Fibroblast of lung (primary cell): ENCODE measurements around the gene ISYNA1. TPM values are rescaled to one million over a fixed set of nuclear protein-coding genes. Genes with fewer than 3 reads are reported as not detected.

Experiments used
- DNase-seq, 2 donors: peaks; one replicate each; pipeline versions ENCODE4 v3.0.0 to v3.0.0-alpha.2; 2010; ENCODE audit warnings: low read depth in 2 of 2
- H2AFZ ChIP-seq: 2 replicates; pipeline ENCODE4 v1.5.1; 2012; ENCODE audit warnings: low read length, control low read depth, inconsistent platforms
- H3K27ac ChIP-seq: 2 replicates; pipeline ENCODE4 v1.5.1; 2011; ENCODE audit warnings: low read length, control low read depth; ENCODE audit not compliant: insufficient read depth
- H3K27me3 ChIP-seq: 2 replicates; pipeline ENCODE4 v1.5.1; 2011; ENCODE audit warnings: mild to moderate bottlenecking, low read length; ENCODE audit not compliant: control insufficient read depth, insufficient read depth
- H3K36me3 ChIP-seq: 2 replicates; pipeline ENCODE4 v1.5.1; 2011; ENCODE audit warnings: low read length; ENCODE audit not compliant: control insufficient read depth, insufficient read depth
- H3K4me1 ChIP-seq: 2 replicates; pipeline ENCODE4 v1.5.1; 2011; ENCODE audit warnings: low read length; ENCODE audit not compliant: control insufficient read depth, insufficient read depth; ENCODE audit errors: extremely low read depth
- H3K4me2 ChIP-seq: 2 replicates; pipeline ENCODE4 v1.5.1; 2011; ENCODE audit warnings: low read length, control low read depth; ENCODE audit not compliant: insufficient read depth; ENCODE audit errors: extremely low read depth
- H3K4me3 ChIP-seq, 4 experiments: fragments of 200-600 bp in 1 of 4; sonication (generic) in 1 of 4; replicated peaks in 1 of 4; 2 replicates each; pipeline ENCODE4 v1.5.1; 2011 to 2016; ENCODE audit warnings: low read length in 4 of 4, low read depth in 3 of 4, mild to moderate bottlenecking in 3 of 4, control low read depth in 2 of 4, inconsistent platforms in 1 of 4, mixed read lengths in 1 of 4; ENCODE audit not compliant: insufficient read depth in 1 of 4; ENCODE audit errors: control extremely low read depth in 1 of 4
- H3K79me2 ChIP-seq: 2 replicates; pipeline ENCODE4 v1.5.1; 2012; ENCODE audit warnings: mild to moderate bottlenecking, low read length, inconsistent platforms; ENCODE audit not compliant: control insufficient read depth, insufficient read depth
- H3K9ac ChIP-seq: 2 replicates; pipeline ENCODE4 v1.5.1; 2011; ENCODE audit warnings: mild to moderate bottlenecking, low read length, control low read depth; ENCODE audit not compliant: insufficient read depth
- H3K9me3 ChIP-seq: 2 replicates; pipeline ENCODE4 v1.5.1; 2012; ENCODE audit warnings: low read depth, low read length; ENCODE audit not compliant: control insufficient read depth, insufficient read depth
- H4K20me1 ChIP-seq: 2 replicates; pipeline ENCODE4 v1.5.1; 2011; ENCODE audit warnings: low read length; ENCODE audit not compliant: control insufficient read depth, insufficient read depth; ENCODE audit errors: extremely low read depth
- EZH2 ChIP-seq: IDR thresholded peaks from 2 replicates; pipeline ENCODE4 v1.5.1; 2012; ENCODE audit warnings: low read length, control low read depth, mild to moderate bottlenecking; ENCODE audit errors: missing control alignments
- polyA plus RNA-seq, 2 donors: library from polyadenylated mRNA; depleted of rRNA in 1 of 2; stranded (reverse) in 1 of 2; unstranded in 1 of 2; fragments of >200 nt; gene quantifications; 2 replicates each; pipeline ENCODE4 v1.2.1, GENCODE V29; 2011 to 2012; ENCODE audit warnings: missing spikeins in 1 of 2
- total RNA-seq: library from RNA; depleted of rRNA; stranded (reverse); fragments of >200 nt; gene quantifications from 2 replicates; pipeline ENCODE4 v1.2.1, GENCODE V29; 2014
- TF ChIP-seq, protein P1 (sequence below), 2 donors: IDR thresholded peaks in 1 of 2; conservative IDR thresholded peaks in 1 of 2; 1 replicate in 1 of 2; 2 replicates in 1 of 2; pipeline ENCODE4 v1.5.1; 2011 to 2012; ENCODE audit warnings: low read length in 2 of 2, control low read depth in 1 of 2, inconsistent platforms in 1 of 2, low read depth in 1 of 2, mild to moderate bottlenecking in 1 of 2

ISYNA1 gene
- total and polyA plus RNA-seq, 2 donors (not counting 1 experiment from before 2014, with no cell fraction given): 10.3 to 25.6 TPM

- peaks cover 19% of the 10 kb centered on the region for H3K79me2 ChIP-seq
- peaks cover 30% of the 10 kb centered on the region for H3K4me1 ChIP-seq
- TF ChIP-seq, protein P1, sequence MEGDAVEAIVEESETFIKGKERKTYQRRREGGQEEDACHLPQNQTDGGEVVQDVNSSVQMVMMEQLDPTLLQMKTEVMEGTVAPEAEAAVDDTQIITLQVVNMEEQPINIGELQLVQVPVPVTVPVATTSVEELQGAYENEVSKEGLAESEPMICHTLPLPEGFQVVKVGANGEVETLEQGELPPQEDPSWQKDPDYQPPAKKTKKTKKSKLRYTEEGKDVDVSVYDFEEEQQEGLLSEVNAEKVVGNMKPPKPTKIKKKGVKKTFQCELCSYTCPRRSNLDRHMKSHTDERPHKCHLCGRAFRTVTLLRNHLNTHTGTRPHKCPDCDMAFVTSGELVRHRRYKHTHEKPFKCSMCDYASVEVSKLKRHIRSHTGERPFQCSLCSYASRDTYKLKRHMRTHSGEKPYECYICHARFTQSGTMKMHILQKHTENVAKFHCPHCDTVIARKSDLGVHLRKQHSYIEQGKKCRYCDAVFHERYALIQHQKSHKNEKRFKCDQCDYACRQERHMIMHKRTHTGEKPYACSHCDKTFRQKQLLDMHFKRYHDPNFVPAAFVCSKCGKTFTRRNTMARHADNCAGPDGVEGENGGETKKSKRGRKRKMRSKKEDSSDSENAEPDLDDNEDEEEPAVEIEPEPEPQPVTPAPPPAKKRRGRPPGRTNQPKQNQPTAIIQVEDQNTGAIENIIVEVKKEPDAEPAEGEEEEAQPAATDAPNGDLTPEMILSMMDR (conservative IDR thresholded peaks at IDR 0.05 in 1 of 2, IDR thresholded peaks at IDR 0.05 in 1 of 2; ENCODE audit: low read depth in 1 of 2, low read length in 2 of 2): no peak
- TF ChIP-seq EZH2: no peak
- no peak for DNase-seq
- H3K27me3 ChIP-seq: no peaks in the 10 kb centered on the region
- H3K27ac ChIP-seq: no peak overlapping the region
- H3K9ac ChIP-seq: no peak overlapping the region
- H3K4me3 ChIP-seq: no peak overlapping the region
- H3K4me2 ChIP-seq: no peak overlapping the region
- no peaks in the 10 kb centered on the region for H3K9me3 ChIP-seq
- no peaks in the 10 kb centered on the region for H4K20me1 ChIP-seq
- H3K36me3 ChIP-seq: peaks cover 15% of the 10 kb centered on the region
- no peak overlapping the region for H2AFZ ChIP-seq
These were observed 7.4 kb downstream of the ISYNA1 start for GRCh38 chr19:18430417-18431144.

DNA sequence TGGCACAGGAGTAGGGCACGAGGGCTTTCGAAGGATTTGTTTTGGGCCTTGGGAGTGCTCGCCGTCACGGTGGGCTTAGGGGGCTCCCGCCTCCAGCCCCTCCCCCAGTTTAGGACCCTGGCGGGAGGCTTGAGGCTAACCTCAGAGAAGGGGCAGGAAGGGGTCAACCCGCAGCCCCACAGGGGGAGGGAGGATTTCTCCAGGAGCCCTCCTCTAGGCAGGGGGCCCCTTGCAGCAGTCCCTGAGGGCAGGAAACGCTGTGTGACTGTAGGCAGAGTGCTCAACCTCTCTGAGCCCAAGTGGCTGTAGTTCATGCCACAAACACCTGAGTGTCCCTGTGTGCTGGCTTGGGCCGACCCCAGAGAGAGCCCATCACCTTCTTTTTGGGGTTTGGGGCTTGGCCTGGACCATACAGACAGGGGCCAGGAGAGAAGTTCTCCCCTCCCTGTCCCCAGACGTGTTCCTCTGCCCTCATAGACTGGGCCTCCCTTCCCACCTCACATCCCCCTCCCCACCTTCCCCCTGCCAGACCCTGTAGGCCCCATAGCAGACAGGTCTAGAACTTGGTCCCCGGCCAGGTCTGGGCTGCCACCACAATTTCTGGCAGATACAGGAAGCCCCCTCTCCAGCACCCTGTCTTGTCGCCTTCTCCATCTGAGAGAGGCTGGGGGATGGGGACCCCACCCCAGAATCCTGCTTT, 8.1 kb downstream of the ISYNA1 start:
- Histone ChIP-seq H2AFZ (no peak overlapping the region), H4K20me1 (no peaks in the 10 kb centered on the region), H3K9ac (peak overlapping the region; percentile 80), H3K4me1 (peaks cover 34% of the 10 kb centered on the region), H3K79me2 (peaks cover 25% of the 10 kb centered on the region), H3K27me3 (no peaks in the 10 kb centered on the region), H3K9me3 (no peaks in the 10 kb centered on the region), H3K36me3 (peaks cover 11% of the 10 kb centered on the region), H3K27ac (peak overlapping the region; percentile 79), H3K4me3 (no peak overlapping the region), H3K4me2 (peak overlapping the region; percentile 32)
- no peak for DNase-seq
- no peak for TF ChIP-seq EZH2
- TF ChIP-seq, protein P1 (conservative IDR thresholded peaks at IDR 0.05 in 1 of 2, IDR thresholded peaks at IDR 0.05 in 1 of 2; ENCODE audit: low read depth in 1 of 2, low read length in 2 of 2): no peak
